Adrenal gland (tissue), 5 donors: ENCODE measurements around the gene UCN3.

ENCODE experiments used
- POLR2A ChIP-seq, 2 donors: fragments of 450-650 bp; IDR thresholded peaks; one replicate each; pipeline ENCODE4 v1.6.1; 2017; ENCODE audit warnings: antibody characterized with exemption in 2 of 2, mild to moderate bottlenecking in 2 of 2, moderate library complexity in 1 of 2
- TF ChIP-seq, protein P1 (sequence below), 6 experiments: fragments of 450-650 bp in 4 of 6; fragments of 200-600 bp in 2 of 6; sonication (generic) in 1 of 6; IDR thresholded peaks; 1 replicate in 5 of 6; 2 replicates in 1 of 6; pipeline versions ENCODE4 v1.5.1 to v1.8.0; 2016 to 2021; ENCODE audit warnings: antibody characterized with exemption in 6 of 6, mild to moderate bottlenecking in 2 of 6, moderate library complexity in 1 of 6
- donor health status: DM: no; HTN: no; CAD: no.

DNA sequence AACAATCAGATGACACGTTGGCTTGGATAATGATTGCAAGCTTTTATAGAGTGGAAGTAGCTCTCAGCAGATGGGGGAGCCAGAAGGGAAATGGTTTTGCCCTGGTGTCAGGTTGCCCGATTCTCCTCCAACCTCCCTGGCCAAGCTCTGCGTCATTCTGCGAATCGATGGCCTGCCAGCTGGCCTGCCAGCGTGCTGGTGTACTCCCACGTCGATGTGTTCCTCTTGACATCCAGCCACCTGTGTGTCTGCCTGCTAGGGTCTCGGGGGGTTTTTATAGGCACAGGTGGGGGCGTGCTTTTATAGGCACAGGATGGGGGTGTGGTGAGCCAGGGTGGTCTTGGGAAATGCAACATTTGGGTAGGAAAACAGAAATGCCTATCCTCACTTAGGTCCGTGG is 52.2 kb downstream of the UCN3 start:
- TF ChIP-seq, protein P1, sequence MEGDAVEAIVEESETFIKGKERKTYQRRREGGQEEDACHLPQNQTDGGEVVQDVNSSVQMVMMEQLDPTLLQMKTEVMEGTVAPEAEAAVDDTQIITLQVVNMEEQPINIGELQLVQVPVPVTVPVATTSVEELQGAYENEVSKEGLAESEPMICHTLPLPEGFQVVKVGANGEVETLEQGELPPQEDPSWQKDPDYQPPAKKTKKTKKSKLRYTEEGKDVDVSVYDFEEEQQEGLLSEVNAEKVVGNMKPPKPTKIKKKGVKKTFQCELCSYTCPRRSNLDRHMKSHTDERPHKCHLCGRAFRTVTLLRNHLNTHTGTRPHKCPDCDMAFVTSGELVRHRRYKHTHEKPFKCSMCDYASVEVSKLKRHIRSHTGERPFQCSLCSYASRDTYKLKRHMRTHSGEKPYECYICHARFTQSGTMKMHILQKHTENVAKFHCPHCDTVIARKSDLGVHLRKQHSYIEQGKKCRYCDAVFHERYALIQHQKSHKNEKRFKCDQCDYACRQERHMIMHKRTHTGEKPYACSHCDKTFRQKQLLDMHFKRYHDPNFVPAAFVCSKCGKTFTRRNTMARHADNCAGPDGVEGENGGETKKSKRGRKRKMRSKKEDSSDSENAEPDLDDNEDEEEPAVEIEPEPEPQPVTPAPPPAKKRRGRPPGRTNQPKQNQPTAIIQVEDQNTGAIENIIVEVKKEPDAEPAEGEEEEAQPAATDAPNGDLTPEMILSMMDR (IDR thresholded peaks at IDR 0.05) = no peak
- TF ChIP-seq POLR2A (IDR thresholded peaks at IDR 0.05) = no peak
